ENCODE results near the gene BIRC3.

BIRC3 gene

DNA sequence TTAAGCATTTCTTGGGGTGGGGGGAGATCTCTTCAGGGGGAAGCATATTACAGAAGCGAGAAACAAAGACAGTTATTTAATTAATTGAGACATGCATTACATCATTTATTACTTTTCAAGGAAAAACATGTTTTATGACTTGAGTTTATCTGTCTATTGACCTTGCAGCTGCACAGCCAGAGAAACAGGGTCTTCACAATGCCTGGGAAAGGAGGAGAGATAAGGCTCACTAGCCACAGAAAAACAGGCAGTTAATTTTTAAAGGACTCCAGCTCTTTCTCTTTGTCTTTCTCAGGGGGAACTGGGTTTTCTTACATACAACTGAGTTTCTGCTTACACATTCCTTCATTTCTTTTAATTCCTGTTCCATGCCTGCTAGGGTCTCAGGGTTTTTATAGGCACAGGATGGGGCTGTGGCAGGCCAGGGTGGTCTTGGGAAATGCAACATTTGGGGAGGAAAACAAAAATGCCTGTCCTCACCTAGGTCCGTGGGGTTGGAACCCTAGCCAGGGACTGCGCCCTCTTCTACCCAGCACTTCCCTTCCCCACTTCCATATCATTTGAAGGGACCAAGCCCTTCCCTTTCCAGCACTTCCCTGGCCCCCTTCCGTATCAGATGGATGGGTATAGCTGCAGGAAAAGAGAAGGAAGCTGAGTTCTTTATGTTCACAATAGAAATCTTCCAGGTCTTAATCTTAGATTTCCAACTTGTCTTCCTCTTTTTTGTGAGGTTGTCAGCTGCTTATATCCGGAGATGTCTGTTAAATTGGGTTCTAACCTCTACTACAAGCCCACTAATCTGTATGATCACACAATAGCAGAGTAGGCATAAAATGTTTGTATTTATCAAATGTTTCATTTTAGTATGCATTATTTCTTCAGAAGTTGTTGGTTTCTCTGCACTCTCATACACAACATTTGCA lies 68.1 kb downstream of the BIRC3 start:
- no peak overlapping the region for H3K4me3 ChIP-seq (replicated peaks; ENCODE audit: low read depth, low read length)
- no peak for DNase-seq (ENCODE audit: low read depth)

DNA sequence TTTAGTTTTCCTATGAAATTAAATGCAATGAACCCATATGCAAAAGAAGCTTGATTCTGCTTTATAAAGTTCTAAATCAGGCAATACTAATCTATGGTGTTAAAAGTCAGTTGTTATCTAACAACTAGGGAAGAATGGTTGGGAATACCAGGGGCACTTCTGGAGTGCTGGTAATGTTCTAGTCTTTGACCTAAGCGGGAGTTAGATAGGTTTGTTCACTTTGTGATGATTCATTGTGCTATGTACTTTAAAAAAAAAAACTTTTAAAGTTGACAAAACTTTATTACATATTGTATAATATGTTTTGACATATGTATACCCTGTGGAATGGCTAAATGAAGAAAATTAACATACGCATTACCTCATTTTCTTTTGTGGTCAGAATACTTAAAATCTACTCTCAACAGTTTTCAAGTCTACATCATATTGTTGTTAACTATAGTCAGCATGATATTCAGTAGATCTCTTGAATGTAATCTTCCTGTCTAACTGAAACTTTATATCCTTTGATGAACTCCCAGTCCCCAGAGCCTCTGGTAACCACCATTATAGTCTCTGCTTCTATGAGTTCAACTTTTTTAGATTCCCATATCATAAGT lies 69.0 kb downstream of the BIRC3 start:
- TF ChIP-seq, protein P1, sequence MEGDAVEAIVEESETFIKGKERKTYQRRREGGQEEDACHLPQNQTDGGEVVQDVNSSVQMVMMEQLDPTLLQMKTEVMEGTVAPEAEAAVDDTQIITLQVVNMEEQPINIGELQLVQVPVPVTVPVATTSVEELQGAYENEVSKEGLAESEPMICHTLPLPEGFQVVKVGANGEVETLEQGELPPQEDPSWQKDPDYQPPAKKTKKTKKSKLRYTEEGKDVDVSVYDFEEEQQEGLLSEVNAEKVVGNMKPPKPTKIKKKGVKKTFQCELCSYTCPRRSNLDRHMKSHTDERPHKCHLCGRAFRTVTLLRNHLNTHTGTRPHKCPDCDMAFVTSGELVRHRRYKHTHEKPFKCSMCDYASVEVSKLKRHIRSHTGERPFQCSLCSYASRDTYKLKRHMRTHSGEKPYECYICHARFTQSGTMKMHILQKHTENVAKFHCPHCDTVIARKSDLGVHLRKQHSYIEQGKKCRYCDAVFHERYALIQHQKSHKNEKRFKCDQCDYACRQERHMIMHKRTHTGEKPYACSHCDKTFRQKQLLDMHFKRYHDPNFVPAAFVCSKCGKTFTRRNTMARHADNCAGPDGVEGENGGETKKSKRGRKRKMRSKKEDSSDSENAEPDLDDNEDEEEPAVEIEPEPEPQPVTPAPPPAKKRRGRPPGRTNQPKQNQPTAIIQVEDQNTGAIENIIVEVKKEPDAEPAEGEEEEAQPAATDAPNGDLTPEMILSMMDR (IDR thresholded peaks at IDR 0.05; ENCODE audit: low read length, missing control alignments) = no peak
- no peak overlapping the region for H3K4me3 ChIP-seq (replicated peaks; ENCODE audit: low read depth, low read length)
- DNase-seq (ENCODE audit: low read depth) = no peak

More for the DNA sequence above, 68.1 kb downstream of the BIRC3 start:
- TF ChIP-seq, protein P1 (IDR thresholded peaks at IDR 0.05; ENCODE audit: low read length, missing control alignments) = no peak

DNA sequence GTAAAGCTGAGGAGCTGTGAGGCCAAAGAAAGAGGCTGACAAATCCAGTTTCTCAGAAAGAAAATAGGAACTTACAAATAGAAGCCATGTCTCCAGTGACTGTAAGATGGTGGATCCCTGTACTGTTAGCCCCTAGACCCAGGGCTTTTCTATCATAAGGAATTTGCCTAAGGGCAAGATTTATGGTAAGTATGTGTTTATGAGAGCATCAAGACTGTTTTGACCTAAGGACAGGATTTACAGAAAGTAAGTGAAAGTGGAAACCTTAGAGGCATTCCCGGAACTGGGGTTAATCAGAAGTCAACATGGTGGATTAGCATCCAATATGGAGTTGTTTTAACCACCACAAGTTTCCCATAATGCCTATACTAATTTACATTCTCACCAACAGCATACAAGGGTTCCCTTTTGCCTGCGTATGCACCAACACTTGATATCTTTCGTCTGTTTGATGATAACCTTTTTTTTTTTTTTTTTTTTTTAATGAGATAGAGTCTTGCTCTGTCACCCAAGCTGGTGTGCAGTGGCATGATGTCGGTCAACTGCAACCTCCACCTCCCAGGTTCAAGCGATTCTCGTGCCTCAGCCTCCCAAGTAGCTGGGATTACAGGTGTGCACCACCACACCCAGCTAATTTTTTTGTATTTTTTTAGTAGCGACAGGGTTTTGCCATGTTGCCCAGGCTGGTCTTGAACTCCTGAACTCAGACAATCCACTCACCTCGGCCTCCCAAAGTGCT lies 69.9 kb downstream of the BIRC3 start:
- TF ChIP-seq, protein P1 (IDR thresholded peaks at IDR 0.05; ENCODE audit: low read length, missing control alignments) = no peak
- no peak overlapping the region for H3K4me3 ChIP-seq (replicated peaks; ENCODE audit: low read depth, low read length)
- no peak for DNase-seq (ENCODE audit: low read depth)

Measured in fibroblast of pulmonary artery (primary cell).